GM12801 (cell line): ENCODE measurements around the gene IRS2.

ENCODE experiments used
- CTCF ChIP-seq: IDR thresholded peaks from one replicate; pipeline ENCODE4 v1.5.1; 2011; ENCODE audit warnings: control low read depth; ENCODE audit not compliant: insufficient read length; ENCODE audit errors: extremely low read depth

The IRS2 gene

DNA sequence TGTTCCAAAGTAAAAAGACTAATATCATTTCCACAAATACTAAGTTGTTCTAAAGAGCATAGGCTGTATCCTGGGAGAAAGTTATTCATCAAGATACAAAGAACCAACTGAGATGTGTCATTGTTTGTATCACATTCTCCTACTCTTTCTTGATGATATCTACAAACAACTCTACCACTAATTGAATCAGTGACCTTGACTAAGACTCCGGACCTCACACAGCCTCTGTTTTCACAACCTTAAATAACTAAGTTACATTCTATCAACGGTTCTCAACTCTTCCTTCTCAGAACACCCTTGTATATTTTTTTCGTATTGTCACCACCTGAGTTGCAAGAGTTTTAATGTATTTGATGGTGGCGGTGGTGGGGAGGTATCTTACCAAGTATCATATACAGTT lies 12.6 kb downstream of the IRS2 start:
- no peak for TF ChIP-seq CTCF

- TF ChIP-seq CTCF, result no peak
Measured at GRCh38 chr13:109773276-109773675, 13.1 kb downstream of the IRS2 start.

DNA sequence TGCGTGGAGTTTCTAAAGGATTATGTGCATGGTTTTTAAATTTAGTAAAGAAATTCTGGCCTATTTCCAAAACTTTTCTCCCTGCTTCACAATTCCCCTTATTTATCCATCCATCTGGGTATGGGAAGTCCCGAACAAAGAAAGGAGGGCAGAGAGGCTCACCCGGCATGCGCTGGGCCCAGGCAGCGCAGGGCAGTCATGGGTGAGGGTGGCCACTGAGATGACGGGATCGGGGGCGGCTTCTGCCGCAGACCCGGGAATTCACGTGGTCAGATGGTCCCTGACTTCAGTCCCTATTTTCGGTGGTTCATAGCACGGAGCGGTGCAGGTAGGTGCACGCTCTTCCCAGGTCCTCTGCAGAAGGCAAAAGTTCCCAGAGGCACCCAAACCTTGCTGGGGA lies 14.5 kb downstream of the IRS2 start:
- no peak for TF ChIP-seq CTCF

- TF ChIP-seq CTCF, result no peak
Measured at GRCh38 chr13:109770436-109770835, 15.9 kb downstream of the IRS2 start.

DNA sequence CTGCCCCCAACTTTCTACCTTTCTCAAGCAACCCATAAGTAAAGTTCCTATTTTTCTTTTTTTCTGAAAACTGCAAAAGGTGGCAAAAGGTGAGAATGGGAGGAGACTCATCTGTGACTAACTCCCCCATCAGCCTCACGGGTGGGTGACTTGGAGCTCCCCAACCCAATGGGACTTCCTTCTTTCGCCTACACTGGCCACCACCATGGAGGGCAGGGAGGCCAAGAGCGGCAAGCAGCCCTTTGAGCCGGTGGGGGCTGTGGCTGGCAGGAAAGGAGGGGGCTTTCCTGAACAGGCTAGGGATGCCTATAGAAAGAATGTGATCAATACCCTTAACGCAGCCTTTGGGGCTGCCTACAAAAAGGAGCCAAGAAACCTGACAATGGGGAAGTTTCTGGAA lies 16.5 kb downstream of the IRS2 start:
- no peak for TF ChIP-seq CTCF

- TF ChIP-seq CTCF, result no peak
Measured at GRCh38 chr13:109769275-109769674, 17.1 kb downstream of the IRS2 start.

DNA sequence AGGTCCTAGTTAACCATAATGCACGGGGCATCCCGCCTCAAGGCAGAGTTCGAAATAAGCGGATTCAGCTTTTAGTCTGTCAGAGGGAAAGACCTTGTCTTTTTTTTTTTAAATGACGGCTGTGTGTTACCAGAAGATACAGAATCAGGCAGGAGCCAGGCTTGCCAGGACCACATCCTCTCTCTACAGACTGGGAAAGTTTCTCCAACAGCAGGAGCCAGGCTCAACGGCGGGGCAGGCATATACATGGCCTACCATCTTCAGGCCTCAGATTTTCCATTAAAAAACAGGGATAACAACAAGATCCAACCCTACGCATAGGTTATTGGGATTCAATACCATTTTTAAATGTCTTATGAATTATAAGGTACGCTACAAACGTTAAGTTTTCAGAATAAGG lies 17.8 kb downstream of the IRS2 start:
- TF ChIP-seq CTCF, result no peak

- TF ChIP-seq CTCF, result no peak
Measured at GRCh38 chr13:109768176-109768575, 18.2 kb downstream of the IRS2 start.
